IMR-90 (cell line): ENCODE results near the gene FCN1. TPM values are rescaled to one million over a fixed set of nuclear protein-coding genes. Genes with fewer than 3 reads are reported as not detected.

Experiments
- ATAC-seq: fragments of 200-7000 bp; cut with Tn5 transposase; 2 replicates; pipeline ENCODE4 v1.9.1; 2020; ENCODE audit warnings: low read depth, mild to moderate bottlenecking, moderate library complexity
- BruUV-seq: library from RNA; stranded (reverse); fragments of 400-500 nt; replicated peaks from 2 replicates; lab custom pipeline; 2021; lab: Mats Ljungman, UMichigan
- CTCF ChIA-PET: fragments of 300-600 bp; formaldehyde crosslinking; extraction: SDS; loops from one replicate; lab custom pipeline; 2021; ENCODE audit warnings: antibody characterized with exemption; lab: Yijun Ruan, JAX
- POLR2A ChIA-PET: fragments of 300-600 bp; sonication (Branson Sonifier 250); formaldehyde crosslinking; loops from one replicate; lab custom pipeline; 2022; ENCODE audit warnings: antibody characterized with exemption; ENCODE audit not compliant: unreplicated experiment; lab: Charles Lee
- DNase-seq: peaks from one replicate; pipeline ENCODE4 v3.0.0; 2013
- H2AFZ ChIP-seq: replicated peaks from 2 replicates; pipeline ENCODE3; 2013; ENCODE audit warnings: low read length, mild to moderate bottlenecking; ENCODE audit not compliant: poor library complexity
- H2AK5ac ChIP-seq: 2 replicates; pipeline ENCODE4 v1.6.1; 2013; ENCODE audit warnings: low read depth, low read length, inconsistent platforms
- H2AK9ac ChIP-seq: replicated peaks from 2 replicates; pipeline ENCODE3; 2013; ENCODE audit warnings: mild to moderate bottlenecking, low read depth, low read length, moderate library complexity; ENCODE audit not compliant: poor library complexity
- H2BK120ac ChIP-seq: 2 replicates; pipeline ENCODE4 v1.6.1; 2013; ENCODE audit warnings: low read depth, low read length, inconsistent platforms
- H2BK15ac ChIP-seq: 3 replicates; pipeline ENCODE4 v1.6.1; 2013; ENCODE audit warnings: low read depth, low read length, inconsistent platforms
- H2BK20ac ChIP-seq: 2 replicates; pipeline ENCODE4 v1.6.1; 2013; ENCODE audit warnings: low read depth, mild to moderate bottlenecking, inconsistent platforms, low read length, moderate library complexity
- H2BK5ac ChIP-seq: 2 replicates; pipeline ENCODE4 v1.6.1; 2013; ENCODE audit warnings: mild to moderate bottlenecking, low read depth, low read length, inconsistent platforms; ENCODE audit not compliant: poor library complexity, severe bottlenecking
- H3K14ac ChIP-seq: replicated peaks from 2 replicates; pipeline ENCODE4 v1.6.1; 2013; ENCODE audit warnings: low read depth, low read length, inconsistent platforms
- H3K18ac ChIP-seq: 2 replicates; pipeline ENCODE4 v1.6.1; 2013; ENCODE audit warnings: low read depth, low read length, control low read depth
- H3K23ac ChIP-seq: 2 replicates; pipeline ENCODE4 v1.6.1; 2013; ENCODE audit warnings: low read depth, low read length, inconsistent platforms
- H3K27ac ChIP-seq: 2 replicates; pipeline ENCODE4 v1.5.1; 2013; ENCODE audit warnings: mild to moderate bottlenecking, control low read depth, low read length; ENCODE audit not compliant: insufficient read depth
- H3K27me3 ChIP-seq: 2 replicates; pipeline ENCODE4 v1.6.1; 2013; ENCODE audit warnings: low read length; ENCODE audit not compliant: control insufficient read depth, insufficient read depth
- H3K36me3 ChIP-seq: 2 replicates; pipeline ENCODE4 v1.6.1; 2013; ENCODE audit warnings: low read length, mixed read lengths; ENCODE audit not compliant: control insufficient read depth, insufficient read depth
- H3K4ac ChIP-seq: 2 replicates; pipeline ENCODE4 v1.6.1; 2013; ENCODE audit warnings: low read depth, low read length, inconsistent platforms
- H3K4me1 ChIP-seq: 2 replicates; pipeline ENCODE4 v1.6.1; 2013; ENCODE audit warnings: low read length, mixed read lengths; ENCODE audit not compliant: control insufficient read depth, insufficient read depth
- H3K4me2 ChIP-seq: 2 replicates; pipeline ENCODE4 v1.6.1; 2013; ENCODE audit warnings: low read depth, mild to moderate bottlenecking, control low read depth, low read length, moderate library complexity
- H3K4me3 ChIP-seq: 2 replicates; pipeline ENCODE4 v1.5.1; 2013; ENCODE audit warnings: low read depth, mild to moderate bottlenecking, control low read depth, low read length, moderate library complexity; ENCODE audit not compliant: insufficient read depth
- H3K56ac ChIP-seq: 2 replicates; pipeline ENCODE4 v1.6.1; 2013; ENCODE audit warnings: low read length, inconsistent platforms; ENCODE audit not compliant: insufficient read depth; ENCODE audit errors: extremely low read depth
- H3K79me1 ChIP-seq, 2 experiments: 2 replicates each; pipeline ENCODE4 v1.6.1; 2013; ENCODE audit warnings: low read length in 2 of 2, inconsistent platforms in 1 of 2, low read depth in 1 of 2
- H3K9ac ChIP-seq: 2 replicates; pipeline ENCODE4 v1.6.1; 2013; ENCODE audit warnings: low read depth, low read length, control low read depth
- H3K9me1 ChIP-seq: 2 replicates; pipeline ENCODE4 v1.6.1; 2013; ENCODE audit warnings: low read length, inconsistent platforms; ENCODE audit not compliant: insufficient read depth
- H3K9me3 ChIP-seq: 2 replicates; pipeline ENCODE4 v1.6.1; 2013; ENCODE audit warnings: low read length; ENCODE audit not compliant: control insufficient read depth, insufficient read depth
- H4K20me1 ChIP-seq: 2 replicates; pipeline ENCODE4 v1.6.1; 2013; ENCODE audit warnings: low read length, inconsistent platforms; ENCODE audit not compliant: insufficient read depth
- H4K5ac ChIP-seq: 2 replicates; pipeline ENCODE4 v1.6.1; 2013; ENCODE audit warnings: mild to moderate bottlenecking, low read depth, low read length, control low read depth
- H4K8ac ChIP-seq, 2 experiments: 2 replicates each; pipeline ENCODE4 v1.6.1; 2013; ENCODE audit warnings: low read depth in 2 of 2, low read length in 2 of 2, control low read depth in 1 of 2, inconsistent platforms in 1 of 2
- H4K91ac ChIP-seq: 2 replicates; pipeline ENCODE4 v1.6.1; 2013; ENCODE audit warnings: low read depth, low read length, inconsistent platforms; ENCODE audit not compliant: insufficient read depth
- CHD1 ChIP-seq: IDR thresholded peaks from 2 replicates; pipeline ENCODE4 v1.6.1; 2012; ENCODE audit warnings: low read depth, low read length, improper control_type of control experiment
- FOS ChIP-seq: fragments of 150-350 bp; IDR thresholded peaks from 2 replicates; pipeline ENCODE4 v1.6.1; 2016; ENCODE audit warnings: low read depth, low read length
- MXI1 ChIP-seq: IDR thresholded peaks from 2 replicates; pipeline ENCODE4 v1.6.1; 2012; ENCODE audit warnings: low read depth, mild to moderate bottlenecking, low read length, moderate library complexity, borderline replicate concordance
- NFE2L2 ChIP-seq: fragments of 150-350 bp; IDR thresholded peaks from 2 replicates; pipeline ENCODE4 v1.6.1; 2016; ENCODE audit warnings: low read depth, mild to moderate bottlenecking, low read length
- POLR2A ChIP-seq: IDR thresholded peaks from 2 replicates; pipeline ENCODE4 v1.6.1; 2012; ENCODE audit warnings: mild to moderate bottlenecking, low read depth, low read length
- RFX5 ChIP-seq: IDR thresholded peaks from 2 replicates; pipeline ENCODE4 v1.8.0; 2012; ENCODE audit warnings: low read depth, mild to moderate bottlenecking, low read length, moderate library complexity
- SMC3 ChIP-seq: fragments of 150-350 bp; IDR thresholded peaks from 2 replicates; pipeline ENCODE4 v1.6.1; 2016; ENCODE audit warnings: low read depth, mild to moderate bottlenecking, antibody characterized with exemption, low read length, moderate library complexity
- WGBS, 2 experiments: methylation state at CpG; one replicate each; pipeline versions ENCODE4 v1.1.5 to v1.1.7; 2013; ENCODE audit warnings: missing lambda C conversion rate in 2 of 2; ENCODE audit not compliant: insufficient read length in 1 of 2; ENCODE audit errors: extremely low coverage in 2 of 2; 5-methylcytosine and 5-hydroxymethylcytosine counted together
- dilution Hi-C: fragments of 300-500 bp; cut with HindIII; formaldehyde crosslinking; loops from one replicate; pipeline ENCODE4 v1.14.3; 2018; ENCODE audit warnings: low sequenced_read_pairs; ENCODE audit not compliant: unreplicated experiment
- in situ Hi-C: fragments of 300-500 bp; cut with MboI; formaldehyde crosslinking; loops from 3 replicates; pipeline ENCODE4 v1.14.3; 2019; ENCODE audit warnings: low sequenced_read_pairs, inconsistent platforms, mixed read lengths
- intact Hi-C: fragments of 100-400 bp; cut with micrococcal nuclease; formaldehyde crosslinking; loops from 2 replicates; pipeline ENCODE4 v1.10.0; 2022
- polyA plus RNA-seq, 3 experiments: library from polyadenylated mRNA; depleted of rRNA; stranded (reverse); fragments of >200 nt; gene quantifications; 2 replicates each; pipeline ENCODE4 v1.2.3, GENCODE V29; 2012; ENCODE audit warnings: low replicate concordance in 1 of 3
- total RNA-seq: library from RNA; depleted of rRNA; stranded (reverse); fragments of >200 nt; gene quantifications from 2 replicates; pipeline ENCODE4 v1.2.3, GENCODE V29; 2012
- TF ChIP-seq, protein P1 (sequence below): fragments of 150-350 bp; IDR thresholded peaks from 2 replicates; pipeline ENCODE4 v1.6.1; 2017; ENCODE audit warnings: mild to moderate bottlenecking, antibody characterized with exemption, low read length, low read depth
- TF ChIP-seq, protein P2 (sequence below): fragments of 150-350 bp; IDR thresholded peaks from 2 replicates; pipeline ENCODE4 v1.6.1; 2016; ENCODE audit warnings: low read depth, mild to moderate bottlenecking, low read length, moderate library complexity, borderline replicate concordance

The FCN1 gene
- total and polyA plus RNA-seq, 2 of the 4 experiments (the other 2 are of a cell fraction): not detected

DNA sequence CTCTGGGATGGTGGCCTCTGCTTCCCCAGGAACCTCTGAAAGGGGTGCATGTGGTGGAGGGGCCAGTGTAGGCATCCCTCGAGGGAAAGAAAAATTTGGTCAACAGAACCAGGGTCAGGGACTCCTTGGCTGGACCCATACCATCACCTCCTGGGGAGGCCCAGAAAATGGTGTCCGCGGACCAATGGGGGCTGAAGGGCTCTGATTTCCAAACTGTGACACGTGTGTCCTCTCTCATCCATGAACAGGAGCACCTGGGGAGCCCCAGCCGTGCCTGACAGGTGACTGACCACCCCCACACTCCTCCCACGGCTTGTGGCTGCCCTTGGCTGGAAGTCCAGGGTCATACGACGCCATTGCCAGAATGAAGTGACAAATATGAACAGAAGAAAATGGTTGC, 33.2 kb downstream of the FCN1 start:
- Histone ChIP-seq H4K8ac (no peak overlapping the region), H3K4me2 (no peak overlapping the region)
- in situ Hi-C loops: no loop called here

More for the DNA sequence above, 33.2 kb downstream of the FCN1 start:
- H4K5ac ChIP-seq: no peak overlapping the region
- no peaks in the 10 kb centered on the region for H3K4me1 ChIP-seq
- H3K4me3 ChIP-seq: no peak overlapping the region
- H3K4ac ChIP-seq: no peak overlapping the region
- no peak overlapping the region for H2BK15ac ChIP-seq
- no peaks in the 10 kb centered on the region for H3K79me1 ChIP-seq
- dilution Hi-C loops: no loop called here
- BruUV-seq: no TSS peak
- H2BK120ac ChIP-seq: no peak overlapping the region
- H2AK9ac ChIP-seq: no peak overlapping the region
- H3K56ac ChIP-seq: no peak overlapping the region
- ATAC-seq (no peak), DNase-seq (no peak)
- no peak overlapping the region for H3K27ac ChIP-seq
- H3K18ac ChIP-seq: no peak overlapping the region
- no peaks in the 10 kb centered on the region for H3K9me1 ChIP-seq
- H3K27me3 ChIP-seq: peaks cover 57% of the 10 kb centered on the region
- no peak overlapping the region for H4K91ac ChIP-seq
- no peak overlapping the region for H2BK20ac ChIP-seq
- WGBS, 2 experiments: no CpG with 5 or more reads among the region's 8 CpGs
- ChIA-PET POLR2A (no interaction called here), CTCF (no interaction called here)
- no peaks in the 10 kb centered on the region for H3K36me3 ChIP-seq
- H3K9ac ChIP-seq: no peak overlapping the region
- H3K9me3 ChIP-seq: no peaks in the 10 kb centered on the region
- no peak overlapping the region for H3K23ac ChIP-seq
- intact Hi-C loops: no loop called here
- no peak overlapping the region for H2AFZ ChIP-seq
- H4K20me1 ChIP-seq: no peaks in the 10 kb centered on the region
- no peak overlapping the region for H2BK5ac ChIP-seq
- H2AK5ac ChIP-seq: no peak overlapping the region
- TF ChIP-seq, protein P1, sequence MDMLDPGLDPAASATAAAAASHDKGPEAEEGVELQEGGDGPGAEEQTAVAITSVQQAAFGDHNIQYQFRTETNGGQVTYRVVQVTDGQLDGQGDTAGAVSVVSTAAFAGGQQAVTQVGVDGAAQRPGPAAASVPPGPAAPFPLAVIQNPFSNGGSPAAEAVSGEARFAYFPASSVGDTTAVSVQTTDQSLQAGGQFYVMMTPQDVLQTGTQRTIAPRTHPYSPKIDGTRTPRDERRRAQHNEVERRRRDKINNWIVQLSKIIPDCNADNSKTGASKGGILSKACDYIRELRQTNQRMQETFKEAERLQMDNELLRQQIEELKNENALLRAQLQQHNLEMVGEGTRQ: no peak
- TF ChIP-seq, protein P2, sequence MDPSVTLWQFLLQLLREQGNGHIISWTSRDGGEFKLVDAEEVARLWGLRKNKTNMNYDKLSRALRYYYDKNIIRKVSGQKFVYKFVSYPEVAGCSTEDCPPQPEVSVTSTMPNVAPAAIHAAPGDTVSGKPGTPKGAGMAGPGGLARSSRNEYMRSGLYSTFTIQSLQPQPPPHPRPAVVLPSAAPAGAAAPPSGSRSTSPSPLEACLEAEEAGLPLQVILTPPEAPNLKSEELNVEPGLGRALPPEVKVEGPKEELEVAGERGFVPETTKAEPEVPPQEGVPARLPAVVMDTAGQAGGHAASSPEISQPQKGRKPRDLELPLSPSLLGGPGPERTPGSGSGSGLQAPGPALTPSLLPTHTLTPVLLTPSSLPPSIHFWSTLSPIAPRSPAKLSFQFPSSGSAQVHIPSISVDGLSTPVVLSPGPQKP: no peak
- TF ChIP-seq SMC3: no peak
- no peak for TF ChIP-seq MXI1
- no peak for TF ChIP-seq RFX5
- TF ChIP-seq POLR2A: no peak
- no peak for TF ChIP-seq CHD1
- TF ChIP-seq NFE2L2: no peak
- TF ChIP-seq FOS: no peak
- no peak overlapping the region for H3K14ac ChIP-seq
